ENCODE measurements around the gene LANCL2. TPM values are rescaled to one million over a fixed set of nuclear protein-coding genes. Genes with fewer than 3 reads are reported as not detected.

The LANCL2 gene
- total RNA-seq, 1 experiment from 2014 or later, result 14.3 TPM

DNA sequence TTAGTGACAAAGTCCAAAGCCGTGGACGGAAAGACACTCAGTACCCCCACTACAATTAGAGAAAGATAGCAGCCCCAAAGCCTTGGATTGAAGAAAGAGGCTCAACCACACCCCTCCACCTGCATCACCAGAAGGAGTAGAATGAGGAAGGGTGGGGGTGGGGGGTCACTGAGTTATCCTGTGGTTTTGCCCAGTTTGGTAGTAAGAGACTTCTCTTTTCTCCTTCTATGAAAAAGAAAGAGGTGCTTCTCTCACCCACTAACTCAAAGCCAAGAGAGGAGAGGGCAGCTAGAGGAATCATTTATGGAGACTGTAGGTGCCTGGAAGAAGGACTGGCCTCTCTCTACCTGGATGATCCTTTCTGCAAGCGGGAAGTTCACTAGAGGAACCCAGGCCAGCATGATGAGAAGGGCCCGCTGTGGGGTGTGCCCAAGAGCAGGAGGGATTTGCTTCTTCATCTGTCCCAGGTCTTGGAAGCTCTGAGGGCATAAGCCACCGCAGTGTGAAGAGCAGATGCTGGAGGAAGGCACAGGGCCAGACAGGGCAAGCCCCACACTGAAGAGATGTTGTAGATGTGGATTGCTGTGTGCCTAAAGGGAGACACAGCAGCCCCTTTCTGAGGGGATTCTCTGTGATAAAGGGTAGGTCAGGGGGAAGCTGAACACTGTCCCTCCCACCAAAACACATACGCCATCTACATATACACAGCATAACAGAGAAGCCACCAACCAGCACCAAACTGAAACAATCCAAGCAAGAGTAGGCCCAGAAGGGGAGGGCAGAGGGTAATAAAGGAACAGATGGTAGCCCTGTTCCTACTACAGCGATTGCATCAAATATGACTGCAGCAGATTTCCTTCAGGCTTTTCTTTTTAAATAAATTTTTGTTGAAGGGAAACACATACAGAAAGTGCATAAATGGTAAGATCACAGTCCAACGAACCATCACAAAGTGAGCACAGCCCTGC, 25.8 kb upstream of the LANCL2 start:
- no peak for DNase-seq (ENCODE audit: unreplicated experiment)
- intact Hi-C loops (cut with micrococcal nuclease), result no loop called here
- Mint-ChIP-seq H3K4me3 (ENCODE audit: unreplicated experiment) (no peak overlapping the region), H3K36me3 (ENCODE audit: insufficient read depth, unreplicated experiment) (no peaks in the 10 kb centered on the region), H3K4me1 (ENCODE audit: insufficient read depth, unreplicated experiment) (no peaks in the 10 kb centered on the region), H3K27me3 (ENCODE audit: insufficient read depth, unreplicated experiment) (peaks cover 47% of the 10 kb centered on the region), H3K27ac (ENCODE audit: low read depth, unreplicated experiment) (no peak overlapping the region), H3K9me3 (ENCODE audit: unreplicated experiment) (no peaks in the 10 kb centered on the region)
- no TSS peak for BruUV-seq (replicated peaks)
- TF ChIP-seq, protein P1, sequence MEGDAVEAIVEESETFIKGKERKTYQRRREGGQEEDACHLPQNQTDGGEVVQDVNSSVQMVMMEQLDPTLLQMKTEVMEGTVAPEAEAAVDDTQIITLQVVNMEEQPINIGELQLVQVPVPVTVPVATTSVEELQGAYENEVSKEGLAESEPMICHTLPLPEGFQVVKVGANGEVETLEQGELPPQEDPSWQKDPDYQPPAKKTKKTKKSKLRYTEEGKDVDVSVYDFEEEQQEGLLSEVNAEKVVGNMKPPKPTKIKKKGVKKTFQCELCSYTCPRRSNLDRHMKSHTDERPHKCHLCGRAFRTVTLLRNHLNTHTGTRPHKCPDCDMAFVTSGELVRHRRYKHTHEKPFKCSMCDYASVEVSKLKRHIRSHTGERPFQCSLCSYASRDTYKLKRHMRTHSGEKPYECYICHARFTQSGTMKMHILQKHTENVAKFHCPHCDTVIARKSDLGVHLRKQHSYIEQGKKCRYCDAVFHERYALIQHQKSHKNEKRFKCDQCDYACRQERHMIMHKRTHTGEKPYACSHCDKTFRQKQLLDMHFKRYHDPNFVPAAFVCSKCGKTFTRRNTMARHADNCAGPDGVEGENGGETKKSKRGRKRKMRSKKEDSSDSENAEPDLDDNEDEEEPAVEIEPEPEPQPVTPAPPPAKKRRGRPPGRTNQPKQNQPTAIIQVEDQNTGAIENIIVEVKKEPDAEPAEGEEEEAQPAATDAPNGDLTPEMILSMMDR (IDR thresholded peaks at IDR 0.05; ENCODE audit: unreplicated experiment), result no peak
- CTCF ChIA-PET, result interaction anchor here (0.6 kb wide), 1 partner anchor 11 kb away, joined by 3 read pairs; no protein-coding TSS in a partner anchor
- POLR2A ChIA-PET, result no interaction called here

DNA sequence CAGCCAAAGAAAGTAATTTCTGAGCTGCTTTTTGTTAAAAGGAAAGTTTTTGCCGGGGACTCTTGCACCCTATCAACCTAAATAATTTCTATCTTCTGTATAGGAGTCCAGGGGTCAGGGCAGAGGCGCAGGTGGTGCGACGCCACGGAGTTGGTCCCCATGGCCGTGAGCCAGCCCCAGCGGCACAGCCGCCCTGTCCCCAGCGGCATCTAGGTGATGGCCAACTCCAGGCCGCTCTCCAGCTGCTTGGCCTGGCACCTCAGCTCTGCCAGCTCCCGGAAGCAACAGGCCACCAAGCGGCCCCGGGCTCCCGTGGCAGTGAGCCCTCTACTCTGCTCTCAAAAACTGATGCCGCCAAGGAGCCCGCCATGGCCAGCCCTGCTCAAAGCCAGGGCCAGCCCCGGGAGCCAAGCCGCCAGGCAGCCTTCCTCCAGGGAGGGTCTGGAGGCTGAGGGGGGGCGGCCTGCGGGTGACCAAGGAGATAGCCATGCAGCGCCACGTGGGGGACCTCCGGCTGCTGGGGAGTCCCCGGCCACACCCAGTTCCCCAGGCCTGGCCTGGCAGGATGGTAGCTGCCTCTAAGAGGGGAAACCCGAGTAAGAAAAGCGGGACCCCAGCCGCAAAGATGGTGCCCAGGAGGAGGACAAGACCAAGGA, 22.8 kb upstream of the LANCL2 start:
- H3K9me3 Mint-ChIP-seq (ENCODE audit: unreplicated experiment), result no peaks in the 10 kb centered on the region
- no peak overlapping the region for H3K27ac Mint-ChIP-seq (ENCODE audit: low read depth, unreplicated experiment)
- peaks cover 20% of the 10 kb centered on the region for H3K27me3 Mint-ChIP-seq (ENCODE audit: insufficient read depth, unreplicated experiment)
- ChIA-PET CTCF (no interaction called here), POLR2A (no interaction called here)
- no peaks in the 10 kb centered on the region for H3K4me1 Mint-ChIP-seq (ENCODE audit: insufficient read depth, unreplicated experiment)
- no TSS peak for BruUV-seq (replicated peaks)
- intact Hi-C loops (cut with micrococcal nuclease), result no loop called here
- DNase-seq (ENCODE audit: unreplicated experiment), result no peak
- TF ChIP-seq, protein P1 (IDR thresholded peaks at IDR 0.05; ENCODE audit: unreplicated experiment), result no peak
- no peaks in the 10 kb centered on the region for H3K36me3 Mint-ChIP-seq (ENCODE audit: insufficient read depth, unreplicated experiment)
- H3K4me3 Mint-ChIP-seq (ENCODE audit: unreplicated experiment), result no peak overlapping the region

DNA sequence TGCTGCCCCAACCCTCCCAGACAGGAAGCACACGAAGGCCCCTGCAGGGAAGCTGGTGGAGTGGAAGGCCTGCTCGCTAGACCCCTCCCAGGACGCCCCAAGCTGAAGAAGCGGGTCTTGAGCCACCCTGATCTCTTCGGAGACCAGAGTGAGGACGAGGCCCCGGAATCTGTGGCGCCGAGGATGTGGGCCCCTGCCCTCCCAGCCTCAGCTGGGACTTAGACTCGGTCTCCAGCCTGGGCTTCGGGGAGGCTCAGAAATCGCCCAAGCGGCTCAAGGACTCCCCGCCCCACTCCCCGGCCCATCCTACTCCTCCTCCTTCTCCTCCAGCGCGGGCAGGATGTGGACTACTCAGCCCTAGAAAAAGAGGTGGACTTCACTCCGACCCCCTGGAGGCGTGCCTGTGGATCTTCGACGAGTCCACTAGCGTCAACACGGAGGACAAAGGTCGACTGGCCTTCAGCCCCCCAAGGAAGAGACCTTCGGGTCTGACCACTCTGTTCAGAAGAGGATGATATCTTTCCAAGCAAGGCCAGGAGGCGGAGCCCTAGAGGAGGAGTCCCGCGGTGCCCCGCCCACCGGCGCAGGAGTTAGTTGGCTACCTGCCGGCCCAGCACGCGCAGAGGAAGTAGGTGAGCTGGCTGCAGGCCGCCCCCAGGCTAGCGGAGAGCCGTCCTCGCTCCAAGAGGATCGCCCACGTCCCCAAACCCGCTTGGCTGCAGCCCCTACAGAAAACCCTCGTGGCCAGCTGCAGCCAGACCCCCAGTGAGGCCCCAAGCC, 21.9 kb upstream of the LANCL2 start:
- Mint-ChIP-seq H3K4me1 (ENCODE audit: insufficient read depth, unreplicated experiment) (peaks cover 1% of the 10 kb centered on the region), H3K4me3 (ENCODE audit: unreplicated experiment) (no peak overlapping the region), H3K27ac (ENCODE audit: low read depth, unreplicated experiment) (no peak overlapping the region), H3K27me3 (ENCODE audit: insufficient read depth, unreplicated experiment) (peaks cover 12% of the 10 kb centered on the region), H3K36me3 (ENCODE audit: insufficient read depth, unreplicated experiment) (no peaks in the 10 kb centered on the region), H3K9me3 (ENCODE audit: unreplicated experiment) (no peaks in the 10 kb centered on the region)
- intact Hi-C loops (cut with micrococcal nuclease), result no loop called here
- POLR2A ChIA-PET, result no interaction called here
- CTCF ChIA-PET, result no interaction called here
- BruUV-seq (replicated peaks), result no TSS peak
- TF ChIP-seq, protein P1 (IDR thresholded peaks at IDR 0.05; ENCODE audit: unreplicated experiment), result no peak
- no peak for DNase-seq (ENCODE audit: unreplicated experiment)

All from MCF 10A (cell line).